GM18951 (cell line): Measurements from ENCODE around the gene PRPF39.
"Not testable (repeated sequence)": the region's sequence is repeated elsewhere in the genome, so short reads cannot be mapped to it uniquely, and the experiment has no call there.

Experiments used
- POLR2A ChIP-seq: IDR thresholded peaks from 4 replicates; pipeline ENCODE4 v1.6.1; 2011; ENCODE audit warnings: mild to moderate bottlenecking; ENCODE audit not compliant: insufficient read length, insufficient read depth; ENCODE audit errors: extremely low read depth
- in situ Hi-C: fragments of 300-500 bp; cut with MboI; formaldehyde crosslinking; loops from one replicate; pipeline ENCODE4 v1.12.0; 2022; ENCODE audit warnings: low sequenced_read_pairs, mixed read lengths, inconsistent platforms; ENCODE audit not compliant: unreplicated experiment

The PRPF39 gene

GRCh38 chr14:45066667-45067066, 17.2 kb upstream of the PRPF39 start:
- in situ Hi-C loops: no loop called here
- no peak for TF ChIP-seq POLR2A

GRCh38 chr14:45068396-45068795, 15.5 kb upstream of the PRPF39 start:
- in situ Hi-C loops: no loop called here
- no peak for TF ChIP-seq POLR2A

- TF ChIP-seq POLR2A: no peak
- in situ Hi-C loops: no loop called here
Measured at GRCh38 chr14:45070215-45070614, 13.7 kb upstream of the PRPF39 start.

- in situ Hi-C loops: no loop called here
- TF ChIP-seq POLR2A: no peak
Measured at GRCh38 chr14:45072126-45072525, 11.8 kb upstream of the PRPF39 start.

GRCh38 chr14:45073231-45073879, 10.6 kb upstream of the PRPF39 start:
- in situ Hi-C loops: no loop called here
- TF ChIP-seq POLR2A: no peak

- no peak for TF ChIP-seq POLR2A
Measured at GRCh38 chr14:45078323-45078722, 5.6 kb upstream of the PRPF39 start.

GRCh38 chr14:45080416-45080968, 3.4 kb upstream of the PRPF39 start:
- in situ Hi-C loops: not testable (repeated sequence)

More at GRCh38 chr14:45078323-45078722, 5.6 kb upstream of the PRPF39 start:
- in situ Hi-C loops: no loop called here

GRCh38 chr14:45081096-45081495, 2.8 kb upstream of the PRPF39 start:
- in situ Hi-C loops: not testable (repeated sequence)

- in situ Hi-C loops: no loop called here
- no peak for TF ChIP-seq POLR2A
Measured at GRCh38 chr14:45082420-45082819, 1.5 kb upstream of the PRPF39 start.

- TF ChIP-seq POLR2A: no peak
Measured at GRCh38 chr14:45083617-45083975, 320 bp upstream of the PRPF39 start.

GRCh38 chr14:45084946-45085346, 1.0 kb downstream of the PRPF39 start:
- in situ Hi-C loops: no loop called here
- TF ChIP-seq POLR2A: no peak

More at GRCh38 chr14:45083617-45083975, 320 bp upstream of the PRPF39 start:
- in situ Hi-C loops: no loop called here

GRCh38 chr14:45089813-45090212, 5.9 kb downstream of the PRPF39 start:
- TF ChIP-seq POLR2A: no peak
- in situ Hi-C loops: no loop called here

- TF ChIP-seq POLR2A: no peak
- in situ Hi-C loops: no loop called here
Measured at GRCh38 chr14:45091710-45092109, 7.8 kb downstream of the PRPF39 start.

- TF ChIP-seq POLR2A: no peak
Measured at GRCh38 chr14:45094275-45094674, 10.4 kb downstream of the PRPF39 start.

GRCh38 chr14:45095143-45095542, 11.2 kb downstream of the PRPF39 start:
- in situ Hi-C loops: no loop called here
- no peak for TF ChIP-seq POLR2A

More at GRCh38 chr14:45094275-45094674, 10.4 kb downstream of the PRPF39 start:
- in situ Hi-C loops: no loop called here
